Activated T-helper 9 cell treated with anti-CD3 and anti-CD28 coated beads, Interleukin-2, amount 50 U/mL, for 16 hours (primary cell): Measurements from ENCODE around the gene GPRIN3.
A peak's percentile ranks its signal among the peaks of the same experiment; 100 is the strongest.
"Not testable (repeated sequence)": the region's sequence is repeated elsewhere in the genome, so short reads cannot be mapped to it uniquely, and the experiment has no call there.

Experiments
- DNase-seq: peaks from one replicate; pipeline ENCODE4 v3.0.0-alpha.2; 2020; ENCODE audit warnings: low read depth

Gene GPRIN3

DNA sequence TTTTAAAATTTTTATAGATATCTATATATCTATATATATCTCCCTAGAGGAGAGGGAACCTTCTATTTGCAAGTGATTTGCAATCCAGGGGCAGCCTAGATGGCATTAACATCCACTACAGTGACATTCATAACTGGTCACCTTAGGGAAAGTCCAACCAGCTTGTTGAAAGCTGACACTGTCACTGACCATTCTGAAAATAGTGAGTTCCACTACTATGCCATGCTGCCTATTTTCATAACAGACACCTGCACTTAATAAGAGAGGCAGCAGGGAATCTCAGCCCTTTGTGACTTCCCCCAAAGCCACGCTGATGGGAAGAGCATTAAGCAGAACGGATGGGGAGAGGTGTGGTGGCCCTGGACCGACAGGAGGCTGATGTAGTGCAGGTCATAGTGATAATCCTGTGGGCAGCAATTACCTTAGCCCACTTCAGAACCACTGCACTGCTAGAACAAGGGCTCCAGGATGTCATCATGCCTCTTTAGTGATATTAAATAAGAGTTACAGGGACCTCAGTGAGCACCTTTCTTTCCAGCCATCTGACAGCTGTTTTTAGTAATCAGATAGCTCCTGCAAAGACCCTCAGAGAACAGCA lies 51.3 kb downstream of the GPRIN3 start:
- DNase-seq = no peak

DNA sequence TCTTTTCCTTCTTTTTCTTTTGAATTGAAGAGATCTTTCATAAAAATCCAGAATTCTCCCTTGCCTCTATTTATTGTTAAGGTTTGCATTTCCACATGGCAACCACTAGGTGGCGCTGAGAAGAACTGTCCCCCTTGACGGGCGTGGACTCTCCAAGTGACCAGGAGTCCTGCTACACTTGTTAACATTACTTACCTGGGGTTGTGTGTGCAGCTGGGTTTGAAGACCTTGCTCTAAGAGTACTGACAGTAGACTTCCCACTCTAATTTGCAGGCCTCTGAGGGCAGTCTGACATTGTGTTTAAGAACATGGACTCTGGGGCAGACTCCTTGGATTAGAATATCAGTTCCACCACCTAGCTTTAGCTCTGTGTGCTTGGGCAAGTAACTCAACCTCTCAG lies 52.8 kb downstream of the GPRIN3 start:
- peak; percentile 24 for DNase-seq

DNA sequence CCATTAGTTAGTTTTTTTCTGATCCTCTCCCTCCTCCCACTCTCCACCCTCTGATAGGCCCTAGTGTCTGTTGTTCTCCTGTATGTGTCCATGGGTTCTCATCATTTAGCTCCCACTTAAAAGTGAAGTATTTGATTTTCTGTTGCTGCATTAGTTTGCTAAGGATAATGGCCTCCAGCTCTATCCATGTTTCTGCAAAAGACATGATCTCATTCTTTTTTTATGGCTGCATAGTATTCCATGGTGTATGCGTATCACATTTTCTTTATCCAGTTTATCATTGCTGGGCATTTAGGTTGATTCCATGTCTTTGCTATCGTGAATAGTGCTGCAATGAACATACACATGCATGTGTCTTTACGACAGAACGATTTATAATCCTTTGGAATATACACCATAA lies 53.3 kb downstream of the GPRIN3 start:
- not testable (repeated sequence) for DNase-seq

DNA sequence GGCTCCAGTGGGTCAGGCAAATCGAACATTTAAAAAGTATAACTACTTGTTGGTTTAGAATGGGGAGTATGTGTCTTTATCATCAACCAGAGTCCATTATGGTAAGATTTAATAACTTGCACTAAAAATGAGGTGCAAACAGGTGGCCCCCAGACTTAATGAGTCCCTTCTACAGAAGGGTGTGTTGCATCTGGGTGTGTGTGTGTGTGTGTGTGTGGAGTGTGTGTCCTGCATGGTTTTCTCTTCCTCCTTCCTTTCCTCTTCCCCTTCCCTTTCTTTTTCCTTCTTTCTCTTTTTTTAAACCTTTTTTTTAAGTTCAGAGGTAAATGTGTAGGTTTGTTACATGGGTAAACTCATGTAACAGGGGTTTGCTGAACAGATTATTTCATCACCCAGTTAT lies 53.7 kb downstream of the GPRIN3 start:
- DNase-seq = no peak

DNA sequence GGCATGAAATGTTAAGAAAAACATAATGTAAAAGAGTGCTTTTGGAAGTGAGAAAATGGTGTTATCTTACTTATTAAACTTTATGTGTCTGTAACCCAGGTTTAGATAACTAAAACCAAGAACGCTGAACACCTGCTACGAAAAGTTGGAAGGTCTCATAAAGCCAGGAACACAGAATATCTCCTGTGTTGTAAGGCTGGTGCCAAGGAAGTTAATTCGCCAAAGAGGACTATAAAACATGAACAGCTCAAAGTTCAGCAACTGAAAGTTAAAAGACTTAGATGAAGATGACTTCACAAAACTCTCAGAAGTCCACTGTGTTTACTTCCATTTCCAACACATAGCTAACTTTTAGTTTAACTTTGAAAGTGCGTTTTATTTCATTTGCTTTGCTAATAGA lies 54.3 kb downstream of the GPRIN3 start:
- no peak for DNase-seq

DNA sequence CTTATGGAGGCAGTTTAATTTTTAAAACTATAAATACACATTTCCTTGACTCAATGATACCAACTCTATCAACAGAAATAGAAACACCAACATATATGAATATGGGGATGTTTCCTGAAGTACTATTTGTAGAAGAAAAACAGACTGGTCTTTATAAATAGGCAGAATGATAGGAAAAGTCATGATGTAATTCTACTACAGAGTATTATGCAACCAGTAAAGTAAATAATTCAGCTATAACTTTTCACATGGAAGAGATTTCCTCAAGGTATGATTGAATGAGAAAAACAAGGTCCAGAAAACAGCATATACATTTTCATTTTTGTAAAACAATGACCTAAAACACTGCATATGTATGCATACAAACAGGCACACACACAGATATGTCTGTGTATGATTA lies 56.2 kb downstream of the GPRIN3 start:
- no peak for DNase-seq

DNA sequence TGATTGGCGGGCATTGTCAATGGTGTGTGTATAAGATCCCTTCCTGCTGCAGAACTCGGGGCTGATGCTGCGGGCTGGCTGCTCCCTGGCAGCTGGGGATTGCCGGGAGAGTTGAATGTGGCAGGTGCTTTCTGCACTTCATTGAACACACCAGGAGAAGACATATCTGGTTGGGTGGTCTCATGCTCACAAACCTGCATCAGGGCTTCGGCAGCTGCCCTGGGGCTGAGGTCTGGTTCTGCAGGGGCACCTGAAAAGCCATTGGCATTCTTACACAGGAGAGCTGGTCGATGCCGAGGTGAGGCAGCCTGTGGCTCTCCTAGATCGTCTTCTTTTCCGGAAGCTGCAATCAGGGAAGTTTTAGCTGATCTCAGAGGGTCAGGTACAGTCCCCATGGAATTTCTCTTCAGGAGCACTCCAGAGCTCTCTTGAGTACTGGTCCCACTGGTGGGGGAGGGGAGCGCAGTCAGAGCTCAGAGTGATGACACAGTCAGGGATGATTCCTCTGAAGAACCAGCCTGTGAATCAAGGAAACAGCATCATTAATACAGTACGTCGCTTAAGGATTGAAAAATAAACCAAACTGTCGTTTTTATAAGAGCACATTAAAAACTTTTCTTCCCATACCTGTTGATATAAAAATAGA lies 57.8 kb downstream of the GPRIN3 start:
- no peak for DNase-seq

DNA sequence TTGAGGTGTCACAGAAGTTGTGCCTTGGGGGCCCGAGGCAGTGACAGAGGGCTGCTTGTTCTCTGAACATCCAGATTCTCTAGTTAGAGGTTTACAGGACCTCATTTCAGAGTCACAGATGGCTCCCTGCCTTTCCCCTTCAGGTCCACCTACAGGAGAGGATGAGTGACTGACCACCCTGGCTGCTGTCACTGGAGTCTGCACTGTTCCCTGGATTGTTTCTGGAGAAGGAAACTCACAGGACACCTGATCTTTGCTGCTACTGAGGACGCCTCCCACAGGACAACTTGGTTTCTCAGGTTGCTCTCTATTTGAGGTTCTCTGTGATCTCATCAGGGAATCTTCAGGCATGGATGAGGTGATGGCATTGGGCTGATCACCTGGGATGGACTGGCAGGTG lies 58.3 kb downstream of the GPRIN3 start:
- DNase-seq = no peak

DNA sequence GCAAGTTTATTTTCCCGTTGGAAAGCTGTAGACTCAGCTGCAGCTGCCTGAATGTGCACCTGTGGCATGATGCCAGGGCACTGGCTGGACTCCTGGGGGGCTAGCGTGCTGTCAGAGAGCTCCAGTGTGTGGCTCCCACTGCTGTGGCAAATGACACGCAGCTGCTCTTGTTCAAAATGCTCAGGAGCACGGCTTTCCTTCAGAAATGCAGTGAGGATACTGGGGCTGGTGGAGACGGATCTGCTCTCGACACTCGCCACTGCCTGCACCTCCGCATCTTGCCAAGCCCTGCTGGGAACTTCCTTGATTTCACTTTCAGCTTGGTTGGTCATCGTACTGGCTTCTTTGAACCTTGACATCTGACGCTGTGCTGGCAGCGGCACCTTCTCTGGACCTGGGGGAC lies 58.7 kb downstream of the GPRIN3 start:
- no peak for DNase-seq

DNA sequence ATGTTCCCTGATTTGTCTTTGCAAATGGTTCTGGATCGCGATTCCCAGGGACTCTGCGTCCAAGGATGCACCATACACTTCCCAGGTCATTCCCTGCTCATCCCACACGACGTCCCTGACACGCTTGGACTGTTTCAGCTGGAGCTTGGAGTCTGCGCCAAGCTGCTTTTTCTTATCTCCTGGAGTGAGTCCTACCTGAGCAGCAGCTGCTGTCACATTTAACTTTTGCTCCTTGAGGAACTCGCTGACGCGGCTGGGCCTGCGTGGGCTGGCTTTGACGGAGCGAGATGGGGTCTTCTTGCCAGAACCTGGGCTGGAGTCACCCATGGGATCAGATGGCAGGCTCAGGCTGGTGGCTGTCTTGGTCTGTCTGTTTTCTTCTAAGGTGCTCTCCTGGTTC lies 59.6 kb downstream of the GPRIN3 start:
- DNase-seq = no peak

DNA sequence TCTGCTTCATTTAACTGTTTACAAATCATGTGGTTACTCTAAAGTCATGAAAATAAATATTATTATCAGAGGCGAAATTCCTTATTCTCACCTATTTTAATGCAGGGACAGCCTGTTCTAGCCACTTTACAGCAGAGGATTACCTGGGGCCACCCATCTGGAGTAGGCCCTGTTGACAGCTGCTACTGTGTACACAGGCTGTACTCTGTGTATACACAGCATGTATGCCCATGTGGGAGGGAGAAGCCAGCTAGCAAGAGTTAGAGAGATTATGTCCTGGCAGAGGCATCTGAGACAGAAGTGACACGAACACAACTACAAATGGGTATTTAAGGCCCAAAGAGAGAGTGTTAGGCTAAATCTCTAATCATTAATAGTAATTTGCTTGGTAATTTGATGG lies 62.1 kb downstream of the GPRIN3 start:
- no peak for DNase-seq

DNA sequence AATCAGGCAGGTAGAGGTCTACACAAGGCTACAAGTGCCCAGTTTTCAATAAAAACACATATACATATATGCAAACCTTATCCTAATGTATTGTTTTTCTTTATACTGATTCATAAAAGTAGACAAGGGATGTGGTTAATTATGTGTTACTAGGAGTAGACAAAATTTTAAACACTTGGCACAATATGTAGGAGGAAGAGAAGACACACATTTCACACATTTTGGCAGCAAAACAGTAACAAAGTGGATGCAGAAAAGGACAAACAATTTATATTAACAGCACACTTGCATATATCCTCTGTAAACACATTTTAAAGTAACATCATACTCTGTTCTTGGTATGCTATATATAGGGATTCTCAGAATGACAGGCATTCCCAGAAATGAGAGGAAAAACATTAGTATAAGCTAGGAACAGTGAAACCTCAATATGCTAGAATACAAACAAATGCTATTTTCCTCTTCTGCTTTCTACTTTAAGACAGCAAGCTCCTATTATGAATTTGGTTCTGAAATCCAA lies 63.8 kb downstream of the GPRIN3 start:
- DNase-seq = no peak

DNA sequence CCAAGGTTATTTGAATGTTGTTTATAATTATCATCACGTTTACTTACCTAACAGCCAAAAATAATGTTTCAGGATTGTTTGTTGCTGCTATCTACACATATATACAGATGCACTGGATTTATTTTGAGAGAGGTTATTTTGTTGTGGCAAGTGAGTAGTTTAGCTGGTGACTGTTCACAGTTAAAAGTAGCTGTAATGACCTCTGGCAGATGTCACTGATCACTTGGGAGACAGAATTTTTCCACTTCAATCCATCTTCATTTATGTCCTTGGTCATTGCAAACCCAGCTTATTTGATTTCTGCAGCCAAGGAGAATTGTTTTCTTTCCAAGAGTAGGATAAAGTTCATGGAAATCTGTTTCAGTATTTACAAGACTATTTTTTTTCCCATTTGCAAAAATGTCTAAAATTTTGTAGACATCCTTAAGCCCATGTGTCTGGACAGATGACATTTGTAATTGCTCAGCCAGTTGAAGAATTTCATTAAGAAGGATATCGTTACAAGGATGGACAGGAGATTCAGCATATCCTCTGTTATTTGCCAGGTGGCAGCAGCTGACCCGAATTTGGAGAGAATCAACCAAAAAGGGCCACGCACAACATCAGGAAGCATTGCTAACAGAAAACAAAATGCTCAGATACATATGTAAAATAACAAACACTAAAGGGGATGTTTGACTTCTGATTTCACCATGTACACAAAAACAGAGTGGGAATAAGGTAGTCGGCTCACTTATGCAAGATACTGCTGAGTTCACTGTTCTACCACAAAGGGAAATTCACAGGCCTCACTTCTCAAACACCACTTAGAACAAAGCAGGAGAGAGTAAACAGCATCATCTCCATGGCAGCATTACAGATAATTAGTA lies 64.5 kb downstream of the GPRIN3 start:
- no peak for DNase-seq

DNA sequence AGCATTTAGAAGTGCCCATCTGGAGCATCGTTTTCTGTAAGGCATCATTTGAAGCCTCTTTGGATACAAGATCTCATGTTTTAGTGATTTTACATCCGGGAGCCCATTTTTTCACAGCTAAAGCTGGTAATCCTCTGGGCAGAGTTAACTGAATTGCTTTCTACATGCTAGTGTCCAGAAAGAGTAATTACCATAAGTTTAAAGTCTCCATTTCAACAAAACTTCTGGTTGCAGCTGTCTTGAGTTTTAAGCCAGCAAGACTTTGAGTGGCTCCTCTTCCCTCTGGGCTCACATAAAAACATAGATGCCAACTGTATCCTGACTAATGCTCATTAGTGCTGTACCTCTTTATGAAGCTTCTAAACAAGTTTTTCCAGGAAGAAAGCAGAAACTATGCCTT lies 65.4 kb downstream of the GPRIN3 start:
- DNase-seq = no peak

DNA sequence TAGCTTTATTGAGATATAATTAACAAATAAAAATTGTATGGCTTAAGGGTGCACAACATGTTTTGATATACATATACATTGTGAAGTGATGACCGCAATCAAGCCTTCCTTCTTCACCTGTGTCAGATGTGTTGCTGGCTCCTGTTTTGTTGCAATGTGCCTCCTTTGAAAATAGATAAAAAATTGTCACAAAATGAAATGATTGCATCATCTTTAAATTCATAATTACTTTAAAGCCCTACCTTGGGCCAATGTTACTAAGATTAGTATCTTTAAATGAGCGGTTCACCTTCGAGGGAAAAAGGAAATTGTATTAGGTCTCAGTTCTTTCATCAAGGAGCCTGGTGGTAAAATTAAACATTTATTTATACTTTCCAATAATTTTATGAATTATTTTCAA lies 77.3 kb downstream of the GPRIN3 start:
- DNase-seq = no peak

DNA sequence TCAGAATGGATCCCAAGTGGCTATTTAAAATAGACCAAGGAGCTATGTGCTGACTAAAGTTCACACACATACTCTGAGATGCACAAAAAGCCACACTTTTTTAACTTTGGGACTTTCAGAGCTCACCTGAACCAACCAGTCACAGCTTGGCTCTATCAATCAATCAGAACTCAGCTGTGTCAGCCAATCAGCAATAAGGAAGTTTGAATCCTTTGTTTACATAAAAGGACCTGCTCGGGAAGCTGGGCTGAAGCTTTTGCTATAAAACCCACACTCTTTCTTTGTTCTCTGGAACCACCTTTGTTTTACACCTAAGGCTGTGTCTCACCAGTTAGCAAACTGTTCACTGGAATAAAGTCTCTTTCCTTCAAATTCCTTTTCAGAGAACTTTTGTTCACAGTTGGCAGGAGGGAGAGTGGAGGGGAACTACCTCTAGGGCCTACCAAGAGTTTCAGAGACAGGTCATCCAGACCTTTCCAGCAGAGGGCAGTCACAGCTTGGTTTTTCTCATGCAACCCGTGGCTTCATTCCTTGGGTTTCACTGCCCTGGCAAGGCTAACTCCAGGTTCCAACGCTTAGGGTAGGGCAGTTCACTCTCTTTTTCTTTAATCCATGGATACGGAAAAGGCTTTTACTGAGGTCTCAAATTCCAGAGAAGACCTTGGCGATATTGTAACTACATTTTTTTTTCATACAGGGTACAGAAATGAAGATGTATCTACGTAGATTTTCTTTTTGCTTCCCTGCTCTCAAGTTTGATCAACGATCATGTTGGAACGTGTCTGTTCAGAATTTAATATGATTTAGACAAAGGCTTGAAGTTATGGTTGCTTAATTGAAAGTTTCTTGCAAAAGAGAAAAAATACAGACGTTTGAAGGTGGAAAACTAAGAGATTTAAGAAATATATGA lies 80.7 kb downstream of the GPRIN3 start:
- peak; percentile 52 for DNase-seq

DNA sequence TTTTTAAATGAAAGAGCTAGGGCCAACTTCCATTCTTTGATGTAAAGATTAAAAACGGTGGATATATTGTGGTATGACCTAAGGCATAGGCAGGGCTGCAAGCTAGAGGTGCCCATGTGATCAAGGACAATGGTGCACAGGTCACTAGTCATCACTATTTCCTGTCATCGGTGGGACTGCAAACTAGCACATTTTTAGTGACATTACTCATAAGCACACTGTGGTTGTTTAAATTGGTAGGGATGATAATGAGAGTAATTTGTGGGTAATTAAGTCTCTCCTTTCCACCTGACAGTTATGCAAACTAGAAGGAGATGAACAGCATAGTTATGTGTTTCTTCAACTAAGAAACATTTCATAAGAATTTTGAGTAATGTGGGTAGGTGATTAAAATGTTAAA lies 85.4 kb downstream of the GPRIN3 start:
- no peak for DNase-seq

DNA sequence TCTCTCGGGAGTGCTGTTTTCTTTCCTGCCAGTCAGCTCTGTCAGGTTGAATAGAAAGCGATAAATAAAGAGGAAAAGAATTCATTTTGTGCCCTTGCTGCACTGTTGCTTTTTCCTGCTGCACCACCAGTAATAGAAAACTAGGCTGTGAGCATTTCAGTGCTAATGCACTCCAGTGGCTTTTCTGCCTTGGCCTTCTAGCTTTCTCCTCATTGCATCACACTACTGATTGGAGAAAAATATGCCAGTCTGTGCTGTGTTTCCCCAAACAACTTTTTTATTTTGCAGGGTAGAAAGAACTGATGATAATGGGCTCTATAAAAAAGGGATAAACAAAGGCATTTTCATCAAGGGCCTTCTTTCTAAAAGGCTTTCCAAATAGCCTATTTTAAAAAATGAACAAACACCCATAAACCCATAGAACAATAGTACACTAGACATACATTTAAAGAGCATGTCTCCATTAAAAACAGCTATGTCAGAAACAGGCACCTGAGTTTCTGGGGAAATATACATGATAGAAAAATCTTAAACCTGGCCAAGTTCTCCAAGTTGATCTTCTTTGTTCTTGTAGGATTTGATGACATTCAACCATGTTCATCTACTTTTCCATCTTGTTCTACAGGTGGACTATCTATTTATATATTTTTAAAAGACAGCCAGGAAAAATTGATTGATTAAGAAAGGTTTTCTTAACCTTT lies 86.3 kb downstream of the GPRIN3 start:
- DNase-seq = no peak

DNA sequence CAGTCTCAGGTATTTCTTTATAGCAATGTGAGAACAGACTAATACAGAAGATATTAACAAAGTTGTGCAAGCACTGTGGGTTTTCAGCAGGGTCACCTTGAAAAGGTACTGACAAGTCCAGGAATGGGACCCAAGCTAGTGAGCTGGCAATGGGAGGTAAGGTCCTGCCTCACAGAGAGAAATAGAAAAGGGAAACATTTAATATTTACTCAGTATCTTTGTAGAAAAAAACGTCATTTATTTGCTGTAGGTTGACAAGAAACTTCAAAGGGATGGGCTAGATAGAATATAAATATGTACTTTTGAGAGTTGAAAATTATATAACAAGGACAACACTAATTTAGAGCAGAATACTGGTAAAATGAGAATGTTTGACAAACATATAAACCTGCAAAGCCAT lies 89.0 kb downstream of the GPRIN3 start:
- DNase-seq = no peak

DNA sequence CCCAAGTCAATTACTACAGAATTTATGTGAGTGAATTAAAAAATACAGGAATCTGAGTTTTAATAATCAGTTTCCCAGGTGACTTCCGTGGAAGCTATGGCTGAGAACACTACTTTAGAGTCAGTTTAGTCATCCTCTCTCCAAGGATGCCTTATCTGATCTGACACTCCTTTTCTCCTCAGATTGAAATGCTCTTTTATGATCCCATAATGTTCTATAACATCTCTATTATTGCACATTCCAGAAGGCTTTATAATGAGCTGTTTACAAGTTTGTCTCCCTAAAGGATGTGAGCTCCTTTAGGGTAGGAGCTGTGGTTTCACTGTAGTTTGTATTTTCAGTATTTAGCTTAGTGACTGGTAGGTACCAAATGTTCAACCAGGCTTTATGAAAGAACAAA lies 90.0 kb downstream of the GPRIN3 start:
- DNase-seq = no peak

DNA sequence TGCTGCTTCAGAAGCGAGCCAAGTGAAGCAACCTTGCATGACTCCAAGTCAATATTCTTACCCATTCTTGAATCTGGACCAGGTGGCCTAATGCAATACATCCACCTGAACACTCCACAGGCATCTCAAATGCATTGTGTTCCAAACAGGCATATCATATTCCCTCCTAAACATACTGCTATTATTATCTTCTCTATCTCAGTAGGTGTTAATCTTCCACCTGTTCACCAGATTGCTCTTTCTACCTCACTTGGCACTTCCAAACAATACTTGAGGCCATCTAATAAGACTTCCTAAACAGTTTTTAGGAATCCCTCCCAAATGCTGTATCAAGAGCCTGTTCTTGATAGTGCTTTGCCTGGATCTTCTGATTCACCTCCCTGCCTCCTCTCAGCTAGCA lies 90.7 kb downstream of the GPRIN3 start:
- no peak for DNase-seq
